Adrenal gland (tissue), 5 donors: Measurements from ENCODE around the gene WDR49.

ENCODE experiments used
- POLR2A ChIP-seq, 2 donors: fragments of 450-650 bp; IDR thresholded peaks; one replicate each; pipeline ENCODE4 v1.6.1; 2017; ENCODE audit warnings: antibody characterized with exemption in 2 of 2, mild to moderate bottlenecking in 2 of 2, moderate library complexity in 1 of 2
- TF ChIP-seq, protein P1 (sequence below), 6 experiments: fragments of 450-650 bp in 4 of 6; fragments of 200-600 bp in 2 of 6; sonication (generic) in 1 of 6; IDR thresholded peaks; 1 replicate in 5 of 6; 2 replicates in 1 of 6; pipeline versions ENCODE4 v1.5.1 to v1.8.0; 2016 to 2021; ENCODE audit warnings: antibody characterized with exemption in 6 of 6, mild to moderate bottlenecking in 2 of 6, moderate library complexity in 1 of 6
- donor health status: DM: no; HTN: no; CAD: no.

DNA sequence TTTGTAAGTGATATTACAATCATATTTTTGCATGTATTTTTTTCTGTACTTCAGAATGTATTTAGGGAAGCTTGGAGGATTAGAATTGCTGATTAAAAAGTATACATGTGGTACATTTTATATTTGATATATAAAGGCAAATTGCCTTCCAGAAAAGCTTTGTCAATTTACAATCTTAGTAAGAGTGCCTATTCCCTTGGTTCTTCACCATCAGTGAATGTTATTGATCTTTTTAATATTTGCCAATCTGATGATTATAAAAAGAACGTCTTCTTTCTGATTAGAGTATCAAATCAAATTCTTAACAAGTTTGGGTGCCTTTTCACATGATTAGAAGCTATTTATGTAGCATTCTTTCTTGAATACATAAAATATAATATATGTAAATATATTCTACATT is 9.1 kb downstream of the WDR49 start:
- TF ChIP-seq, protein P1, sequence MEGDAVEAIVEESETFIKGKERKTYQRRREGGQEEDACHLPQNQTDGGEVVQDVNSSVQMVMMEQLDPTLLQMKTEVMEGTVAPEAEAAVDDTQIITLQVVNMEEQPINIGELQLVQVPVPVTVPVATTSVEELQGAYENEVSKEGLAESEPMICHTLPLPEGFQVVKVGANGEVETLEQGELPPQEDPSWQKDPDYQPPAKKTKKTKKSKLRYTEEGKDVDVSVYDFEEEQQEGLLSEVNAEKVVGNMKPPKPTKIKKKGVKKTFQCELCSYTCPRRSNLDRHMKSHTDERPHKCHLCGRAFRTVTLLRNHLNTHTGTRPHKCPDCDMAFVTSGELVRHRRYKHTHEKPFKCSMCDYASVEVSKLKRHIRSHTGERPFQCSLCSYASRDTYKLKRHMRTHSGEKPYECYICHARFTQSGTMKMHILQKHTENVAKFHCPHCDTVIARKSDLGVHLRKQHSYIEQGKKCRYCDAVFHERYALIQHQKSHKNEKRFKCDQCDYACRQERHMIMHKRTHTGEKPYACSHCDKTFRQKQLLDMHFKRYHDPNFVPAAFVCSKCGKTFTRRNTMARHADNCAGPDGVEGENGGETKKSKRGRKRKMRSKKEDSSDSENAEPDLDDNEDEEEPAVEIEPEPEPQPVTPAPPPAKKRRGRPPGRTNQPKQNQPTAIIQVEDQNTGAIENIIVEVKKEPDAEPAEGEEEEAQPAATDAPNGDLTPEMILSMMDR (IDR thresholded peaks at IDR 0.05) = no peak
- TF ChIP-seq POLR2A (IDR thresholded peaks at IDR 0.05) = no peak
